GM19023 (cell line): ENCODE results near the gene THRA.

Experiments used
- ATAC-seq: cut with Tn5 transposase; IDR thresholded peaks from one replicate; pipeline ENCODE4 v1.9.1; 2021; ENCODE audit warnings: mild to moderate bottlenecking, moderate library complexity; ENCODE audit not compliant: unreplicated experiment

THRA gene, protein sequence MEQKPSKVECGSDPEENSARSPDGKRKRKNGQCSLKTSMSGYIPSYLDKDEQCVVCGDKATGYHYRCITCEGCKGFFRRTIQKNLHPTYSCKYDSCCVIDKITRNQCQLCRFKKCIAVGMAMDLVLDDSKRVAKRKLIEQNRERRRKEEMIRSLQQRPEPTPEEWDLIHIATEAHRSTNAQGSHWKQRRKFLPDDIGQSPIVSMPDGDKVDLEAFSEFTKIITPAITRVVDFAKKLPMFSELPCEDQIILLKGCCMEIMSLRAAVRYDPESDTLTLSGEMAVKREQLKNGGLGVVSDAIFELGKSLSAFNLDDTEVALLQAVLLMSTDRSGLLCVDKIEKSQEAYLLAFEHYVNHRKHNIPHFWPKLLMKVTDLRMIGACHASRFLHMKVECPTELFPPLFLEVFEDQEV

DNA sequence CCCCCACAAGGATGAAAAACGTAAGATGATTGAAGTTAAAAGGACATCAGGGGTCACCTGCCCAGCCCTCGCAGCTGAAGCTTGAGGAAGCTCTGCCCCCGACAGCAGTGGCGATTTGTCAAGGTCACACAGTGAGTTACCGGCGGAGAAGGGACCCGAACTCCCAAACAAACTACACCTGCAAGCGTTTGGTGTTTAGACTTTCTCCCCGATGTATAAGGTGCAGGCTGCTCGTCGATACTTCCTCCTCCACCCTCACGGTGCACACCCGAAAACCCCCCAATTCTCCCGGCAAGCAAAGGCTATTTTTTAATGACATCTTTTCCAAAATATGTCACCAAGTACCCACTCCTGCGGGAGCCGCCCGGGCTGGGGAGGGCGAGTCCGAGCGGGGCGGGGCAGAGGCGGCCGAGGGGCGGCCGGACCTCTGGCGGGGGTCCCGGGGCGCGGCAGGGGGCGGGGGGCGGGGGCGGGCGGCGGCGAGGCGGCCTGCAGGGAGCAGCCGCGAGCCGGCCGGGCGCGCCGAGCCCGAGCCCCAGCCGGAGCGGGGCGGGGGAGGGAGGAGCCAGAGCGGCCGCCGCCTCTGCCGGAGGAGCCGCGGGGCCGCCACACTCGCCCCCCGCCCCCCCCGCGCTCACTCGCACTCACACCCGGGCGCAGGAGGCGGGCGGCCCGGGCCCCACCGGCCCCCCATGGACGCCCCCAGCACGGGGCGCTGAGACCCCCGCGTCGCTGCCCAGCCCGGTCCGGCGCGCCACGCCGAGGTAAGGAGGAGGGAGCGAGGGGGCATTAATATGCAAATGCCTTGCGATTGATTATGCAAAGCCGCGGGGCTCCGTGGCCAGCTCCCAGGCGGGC is at the start of gene THRA:
TSS of gene THRA (plus strand) at position 637 of the 858 bp plus-strand sequence. CDS start 11,524 bp downstream, outside the sequence.
- peak; percentile 63 for ATAC-seq

DNA sequence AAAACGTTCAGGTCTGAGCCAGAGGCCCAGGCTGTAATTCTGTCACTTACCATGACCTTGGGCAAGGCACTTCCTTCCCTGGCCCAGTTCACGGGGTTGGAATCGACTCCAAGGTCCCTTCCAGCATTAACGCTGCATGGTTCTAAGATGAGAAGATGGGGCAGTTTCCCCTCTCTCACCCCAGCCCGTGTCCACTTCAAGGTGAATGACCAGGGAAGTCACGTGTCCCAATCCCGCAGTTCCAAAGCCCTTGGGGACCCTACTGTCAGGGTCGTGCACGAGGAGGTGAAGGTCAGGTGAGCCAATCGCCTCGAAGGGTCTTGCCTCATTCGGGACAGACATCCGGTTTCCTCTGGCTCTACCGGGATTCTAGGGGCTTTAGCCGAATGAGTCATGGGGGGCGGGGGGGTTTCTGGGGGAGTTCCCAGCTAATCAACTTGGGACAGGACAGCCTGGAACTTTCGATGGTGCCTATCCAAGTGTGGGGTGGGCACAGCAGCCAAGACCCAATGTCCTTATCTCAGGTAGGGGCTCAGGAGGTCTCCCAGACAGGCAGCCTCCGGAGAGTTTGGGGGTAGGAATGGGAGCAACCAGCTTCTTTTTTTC is 48.3 kb upstream of the THRA start:
- no peak for ATAC-seq

DNA sequence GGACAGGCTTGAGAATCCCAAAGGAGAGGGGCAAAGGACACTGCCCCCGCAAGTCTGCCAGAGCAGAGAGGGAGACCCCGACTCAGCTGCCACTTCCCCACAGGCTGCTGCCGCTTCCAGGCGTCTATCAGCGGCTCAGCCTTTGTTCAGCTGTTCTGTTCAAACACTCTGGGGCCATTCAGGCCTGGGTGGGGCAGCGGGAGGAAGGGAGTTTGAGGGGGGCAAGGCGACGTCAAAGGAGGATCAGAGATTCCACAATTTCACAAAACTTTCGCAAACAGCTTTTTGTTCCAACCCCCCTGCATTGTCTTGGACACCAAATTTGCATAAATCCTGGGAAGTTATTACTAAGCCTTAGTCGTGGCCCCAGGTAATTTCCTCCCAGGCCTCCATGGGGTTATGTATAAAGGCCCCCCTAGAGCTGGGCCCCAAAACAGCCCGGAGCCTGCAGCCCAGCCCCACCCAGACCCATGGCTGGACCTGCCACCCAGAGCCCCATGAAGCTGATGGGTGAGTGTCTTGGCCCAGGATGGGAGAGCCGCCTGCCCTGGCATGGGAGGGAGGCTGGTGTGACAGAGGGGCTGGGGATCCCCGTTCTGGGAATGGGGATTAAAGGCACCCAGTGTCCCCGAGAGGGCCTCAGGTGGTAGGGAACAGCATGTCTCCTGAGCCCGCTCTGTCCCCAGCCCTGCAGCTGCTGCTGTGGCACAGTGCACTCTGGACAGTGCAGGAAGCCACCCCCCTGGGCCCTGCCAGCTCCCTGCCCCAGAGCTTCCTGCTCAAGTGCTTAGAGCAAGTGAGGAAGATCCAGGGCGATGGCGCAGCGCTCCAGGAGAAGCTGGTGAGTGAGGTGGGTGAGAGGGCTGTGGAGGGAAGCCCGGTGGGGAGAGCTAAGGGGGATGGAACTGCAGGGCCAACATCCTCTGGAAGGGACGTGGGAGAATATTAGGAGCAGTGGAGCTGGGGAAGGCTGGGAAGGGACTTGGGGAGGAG is 47.5 kb upstream of the THRA start, which contains the start of gene CSF3:
TSS of gene CSF3 (plus strand) at position 436 of the 993 bp plus-strand sequence. CDS start at position 471, 35 bp downstream.
- no peak for ATAC-seq

DNA sequence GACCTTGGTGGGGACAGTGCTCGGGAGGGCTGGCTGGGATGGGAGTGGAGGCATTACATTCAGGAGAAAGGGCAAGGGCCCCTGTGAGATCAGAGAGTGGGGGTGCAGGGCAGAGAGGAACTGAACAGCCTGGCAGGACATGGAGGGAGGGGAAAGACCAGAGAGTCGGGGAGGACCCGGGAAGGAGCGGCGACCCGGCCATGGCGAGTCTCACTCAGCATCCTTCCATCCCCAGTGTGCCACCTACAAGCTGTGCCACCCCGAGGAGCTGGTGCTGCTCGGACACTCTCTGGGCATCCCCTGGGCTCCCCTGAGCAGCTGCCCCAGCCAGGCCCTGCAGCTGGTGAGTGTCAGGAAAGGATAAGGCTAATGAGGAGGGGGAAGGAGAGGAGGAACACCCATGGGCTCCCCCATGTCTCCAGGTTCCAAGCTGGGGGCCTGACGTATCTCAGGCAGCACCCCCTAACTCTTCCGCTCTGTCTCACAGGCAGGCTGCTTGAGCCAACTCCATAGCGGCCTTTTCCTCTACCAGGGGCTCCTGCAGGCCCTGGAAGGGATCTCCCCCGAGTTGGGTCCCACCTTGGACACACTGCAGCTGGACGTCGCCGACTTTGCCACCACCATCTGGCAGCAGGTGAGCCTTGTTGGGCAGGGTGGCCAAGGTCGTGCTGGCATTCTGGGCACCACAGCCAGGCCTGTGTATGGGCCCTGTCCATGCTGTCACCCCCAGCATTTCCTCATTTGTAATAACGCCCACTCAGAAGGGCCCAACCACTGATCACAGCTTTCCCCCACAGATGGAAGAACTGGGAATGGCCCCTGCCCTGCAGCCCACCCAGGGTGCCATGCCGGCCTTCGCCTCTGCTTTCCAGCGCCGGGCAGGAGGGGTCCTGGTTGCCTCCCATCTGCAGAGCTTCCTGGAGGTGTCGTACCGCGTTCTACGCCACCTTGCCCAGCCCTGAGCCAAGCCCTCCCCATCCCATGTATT is 46.5 kb upstream of the THRA start:
- no peak for ATAC-seq

DNA sequence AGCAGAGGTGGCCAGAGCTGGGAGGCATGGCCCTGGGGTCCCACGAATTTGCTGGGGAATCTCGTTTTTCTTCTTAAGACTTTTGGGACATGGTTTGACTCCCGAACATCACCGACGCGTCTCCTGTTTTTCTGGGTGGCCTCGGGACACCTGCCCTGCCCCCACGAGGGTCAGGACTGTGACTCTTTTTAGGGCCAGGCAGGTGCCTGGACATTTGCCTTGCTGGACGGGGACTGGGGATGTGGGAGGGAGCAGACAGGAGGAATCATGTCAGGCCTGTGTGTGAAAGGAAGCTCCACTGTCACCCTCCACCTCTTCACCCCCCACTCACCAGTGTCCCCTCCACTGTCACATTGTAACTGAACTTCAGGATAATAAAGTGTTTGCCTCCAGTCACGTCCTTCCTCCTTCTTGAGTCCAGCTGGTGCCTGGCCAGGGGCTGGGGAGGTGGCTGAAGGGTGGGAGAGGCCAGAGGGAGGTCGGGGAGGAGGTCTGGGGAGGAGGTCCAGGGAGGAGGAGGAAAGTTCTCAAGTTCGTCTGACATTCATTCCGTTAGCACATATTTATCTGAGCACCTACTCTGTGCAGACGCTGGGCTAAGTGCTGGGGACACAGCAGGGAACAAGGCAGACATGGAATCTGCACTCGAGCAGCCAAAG is 45.2 kb upstream of the THRA start:
- ATAC-seq = no peak

DNA sequence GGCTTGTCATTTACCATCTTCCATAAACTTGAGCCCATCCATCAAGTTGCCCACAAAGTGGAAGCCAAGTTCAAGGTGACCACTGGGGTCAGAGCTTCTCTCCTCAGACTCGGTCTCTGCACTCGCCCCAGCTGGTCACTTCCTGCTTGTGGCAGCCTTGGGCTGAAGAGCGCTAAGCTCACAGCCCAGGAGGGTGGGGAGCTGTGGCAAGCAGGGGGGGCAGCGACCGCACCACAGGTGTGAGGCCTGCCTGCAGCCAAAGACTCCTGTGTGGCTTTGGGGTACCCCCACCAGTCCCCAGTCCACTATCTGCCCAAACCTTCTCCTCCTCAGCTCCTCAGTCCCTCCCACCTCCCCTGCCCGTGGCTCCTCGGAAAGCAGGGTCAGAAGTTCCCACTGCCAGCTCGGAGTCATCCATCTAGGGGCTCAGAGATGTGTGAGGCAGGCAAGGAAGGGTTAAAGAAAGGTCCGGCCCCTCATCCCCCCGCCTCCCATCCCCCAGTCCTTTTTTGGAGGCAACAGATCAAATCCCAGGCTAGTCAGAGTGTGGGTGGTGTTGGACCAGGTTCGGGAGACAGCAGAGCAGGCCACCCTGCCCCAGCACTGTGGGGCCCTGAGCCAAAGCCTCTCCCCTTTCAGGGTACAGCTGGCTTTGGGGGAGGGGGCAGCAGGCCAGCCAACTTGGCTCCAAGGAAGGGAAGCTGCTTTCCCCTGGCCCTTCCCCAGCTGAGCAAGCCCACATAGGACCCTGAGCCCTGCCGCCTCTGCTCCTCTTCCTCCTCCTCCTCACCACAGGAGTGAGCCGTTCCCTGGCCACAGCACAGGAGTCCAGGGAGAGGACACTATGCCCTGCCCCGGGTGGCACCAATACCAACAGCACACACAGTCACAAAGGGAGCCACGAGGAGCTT is 44.3 kb upstream of the THRA start:
- no peak for ATAC-seq

DNA sequence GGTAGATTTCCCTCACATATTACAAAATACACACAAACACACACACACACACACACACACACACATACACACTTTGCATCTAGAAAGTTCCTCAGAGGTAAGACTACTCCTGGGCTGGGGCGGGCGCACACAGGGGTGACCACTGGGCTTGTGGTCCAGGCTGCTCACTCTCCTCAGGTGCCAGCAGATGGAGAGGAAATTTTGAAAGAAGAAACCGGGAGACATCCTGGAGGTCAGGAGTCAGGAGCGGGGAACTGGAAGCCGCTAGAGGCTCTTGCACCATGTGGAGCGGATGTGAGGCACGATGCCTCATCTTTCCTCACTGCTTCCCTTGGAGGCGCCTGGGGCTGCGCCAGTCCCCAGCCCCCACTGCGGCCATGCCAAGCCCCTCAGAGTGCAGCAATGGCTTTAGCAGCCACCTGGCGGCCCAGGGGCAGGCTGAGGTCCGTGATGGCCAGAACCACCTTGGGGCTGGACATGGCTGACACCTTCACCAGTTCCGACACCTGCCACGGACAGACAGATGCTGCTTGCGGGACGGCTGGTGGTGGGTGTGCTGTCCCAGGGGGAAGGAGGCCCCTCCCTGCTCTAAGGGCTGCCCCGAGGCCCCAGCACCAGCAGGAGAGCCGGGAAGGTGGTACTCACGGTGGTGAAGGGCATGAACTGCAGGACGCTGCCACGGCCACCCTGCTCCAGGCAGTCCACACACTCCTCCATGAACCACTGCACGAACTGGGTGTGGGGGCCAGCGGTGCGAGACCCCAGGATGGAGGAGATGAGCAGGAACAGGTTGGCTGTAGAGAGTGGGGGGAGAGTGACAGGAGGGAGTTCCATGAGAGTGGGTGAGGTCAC is 43.4 kb upstream of the THRA start:
- no peak for ATAC-seq

DNA sequence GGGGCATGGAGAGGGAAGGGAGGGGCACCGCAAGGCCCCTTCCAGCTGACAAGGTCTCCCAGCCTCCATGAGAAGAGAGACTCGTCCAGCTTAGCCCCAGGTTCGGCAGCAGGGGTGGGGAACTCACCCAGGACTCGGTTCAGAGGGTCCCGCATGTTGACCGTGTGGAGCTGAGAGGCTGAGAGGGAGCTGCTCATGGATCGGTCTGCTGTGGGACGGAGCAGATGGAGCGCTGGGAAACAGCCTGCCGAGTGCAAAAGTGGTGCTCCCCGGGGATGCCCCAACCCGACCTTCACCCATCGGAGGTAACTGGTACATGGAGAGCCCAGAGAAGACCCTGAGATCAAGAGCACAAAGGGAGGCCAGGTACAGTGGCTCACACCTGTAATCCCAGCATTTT is 42.6 kb upstream of the THRA start:
- no peak for ATAC-seq

DNA sequence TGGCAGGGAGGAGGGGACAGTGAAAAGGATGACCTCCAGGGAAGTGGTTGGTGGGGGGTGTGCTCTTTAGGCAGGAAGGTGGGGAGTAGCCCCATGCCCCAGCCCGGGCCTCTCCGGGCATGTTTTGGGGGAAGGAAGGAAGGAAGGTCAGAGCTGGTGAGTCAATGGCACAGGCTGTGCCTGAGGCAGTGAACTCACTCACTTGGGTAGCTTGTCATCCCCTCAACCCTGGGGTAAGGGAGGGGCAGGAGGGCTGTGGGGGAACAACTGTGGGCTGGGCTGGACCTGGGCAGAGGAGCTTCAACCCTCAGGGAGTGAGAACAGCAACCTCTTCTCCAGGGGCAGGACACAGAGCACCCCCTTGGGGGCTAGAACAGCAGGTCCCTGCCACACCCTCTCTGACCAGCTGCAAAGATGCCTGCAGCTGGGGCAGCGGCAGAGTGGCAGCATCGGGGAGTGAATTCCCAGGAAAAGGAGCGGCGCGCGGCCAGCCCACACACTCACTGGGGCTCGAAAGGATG is 41.3 kb upstream of the THRA start:
- ATAC-seq = no peak

DNA sequence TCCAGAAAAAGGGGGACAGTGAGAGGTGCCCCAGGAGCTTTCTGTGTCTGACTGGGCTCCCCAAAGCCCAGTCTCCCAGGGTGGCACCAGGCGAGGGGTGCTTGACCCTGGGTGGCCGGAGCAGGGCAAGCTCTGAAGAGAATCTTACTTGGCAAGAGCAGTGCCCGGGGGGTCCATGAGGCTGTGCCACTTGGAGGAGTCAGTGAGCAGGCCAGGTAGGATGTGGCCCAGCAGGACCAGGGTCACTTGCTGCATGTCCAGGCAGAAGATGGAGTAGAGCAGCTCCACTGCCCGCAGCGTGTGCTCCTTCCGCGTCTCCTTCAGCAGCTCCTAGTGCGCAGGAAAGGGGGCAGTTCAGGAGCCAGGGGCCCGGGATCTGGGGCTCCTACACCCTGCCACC is 40.3 kb upstream of the THRA start:
- no peak for ATAC-seq

DNA sequence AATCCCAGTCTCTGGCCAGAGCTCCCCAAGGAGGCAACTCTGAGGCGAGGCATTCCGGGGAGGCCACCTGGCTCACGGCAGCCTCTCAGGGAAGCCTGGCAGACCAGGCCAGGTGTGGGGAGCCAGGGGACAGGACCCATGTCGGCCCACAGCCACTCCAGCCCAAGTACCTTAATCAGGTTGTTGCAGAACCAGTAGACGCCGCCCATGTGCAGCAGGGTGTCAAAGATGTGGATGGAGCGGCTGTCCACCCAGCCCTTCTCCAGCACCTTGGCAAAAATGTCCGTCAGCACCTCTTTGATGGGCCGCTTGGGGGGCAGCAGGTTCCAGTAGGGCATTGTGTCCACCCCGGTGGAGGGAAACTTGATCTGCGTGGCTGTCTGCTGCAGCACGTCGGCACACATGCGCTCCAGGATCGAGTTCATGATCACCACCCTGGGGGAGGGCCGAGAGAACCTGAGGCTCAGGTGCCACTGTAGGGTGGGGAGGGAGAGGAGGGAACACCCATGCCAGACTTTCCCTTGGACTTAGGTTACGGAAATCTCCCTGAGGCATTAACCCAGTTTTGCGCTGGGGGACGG is 39.7 kb upstream of the THRA start:
- no peak for ATAC-seq

DNA sequence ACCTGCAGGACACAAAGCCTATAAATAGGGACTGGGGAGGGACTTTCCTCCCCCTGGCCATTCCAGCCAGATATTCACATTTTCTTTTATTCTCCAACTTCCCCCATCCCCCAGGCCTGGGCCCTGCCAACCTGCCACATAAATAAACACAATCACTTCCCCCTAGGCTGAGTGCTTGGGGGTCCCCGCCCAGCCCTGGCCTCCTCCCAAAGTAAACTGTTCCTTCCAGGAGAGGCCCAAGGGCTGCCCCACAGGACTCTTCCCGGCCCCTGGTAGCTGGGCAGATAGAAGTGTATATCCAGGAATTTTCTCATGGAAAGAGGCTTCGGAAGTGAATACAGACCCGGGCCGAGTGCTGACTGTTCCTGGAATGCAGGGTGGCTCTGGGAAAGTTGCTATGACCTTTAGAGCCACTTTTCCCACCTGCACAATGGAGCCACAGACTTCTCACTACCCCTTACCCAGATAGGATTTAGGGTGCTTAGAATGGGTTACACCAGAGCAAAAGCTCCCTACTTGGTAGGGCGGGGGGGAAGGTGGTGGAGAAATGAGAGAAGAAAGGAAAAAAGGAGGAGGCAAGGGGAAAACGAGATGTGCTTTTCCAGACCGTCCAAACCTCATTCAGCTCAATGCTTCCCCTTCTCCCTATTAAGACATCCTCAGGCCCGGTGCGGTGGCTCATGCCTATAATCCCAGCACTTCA is 39.0 kb upstream of the THRA start:
- ATAC-seq = no peak

DNA sequence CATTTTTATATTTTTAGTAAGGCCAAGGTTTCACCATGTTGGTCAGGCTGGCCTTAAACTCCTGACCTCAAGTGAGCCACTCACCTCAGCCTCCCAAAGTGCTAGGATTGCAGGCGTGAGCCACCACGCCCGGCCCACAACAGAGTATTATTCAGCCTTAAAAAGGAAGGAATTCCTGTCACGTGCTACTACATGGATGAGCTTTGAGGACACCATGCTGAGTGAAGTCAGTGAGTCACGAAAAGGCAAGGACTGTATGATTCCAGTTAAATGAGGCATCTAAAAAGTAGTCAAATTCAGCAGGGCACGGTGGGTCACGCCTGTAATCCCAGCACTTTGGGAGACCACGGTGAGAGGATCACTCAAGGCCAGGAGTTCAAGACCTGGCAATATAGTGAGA is 37.9 kb upstream of the THRA start:
- no peak for ATAC-seq

DNA sequence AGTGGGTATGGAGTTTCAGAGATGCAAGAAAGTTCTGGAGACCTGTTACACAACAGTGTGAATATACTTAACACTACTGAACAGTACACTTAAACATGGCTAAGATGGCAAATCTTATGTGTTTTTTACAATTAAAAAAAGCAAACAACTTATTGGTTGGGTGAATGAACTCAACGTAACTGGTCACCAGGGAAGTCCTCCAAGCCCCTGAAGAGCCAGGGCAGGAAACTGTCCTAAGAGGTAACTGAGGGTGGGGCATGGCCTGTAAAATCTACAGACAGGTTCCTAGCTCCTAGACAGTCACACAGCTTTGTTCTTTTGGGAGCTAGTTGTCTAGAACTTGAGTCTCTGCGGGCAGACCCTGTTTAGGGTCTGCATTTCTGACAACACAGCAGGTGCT is 37.2 kb upstream of the THRA start:
- no peak for ATAC-seq
